Ishikawa (cell line): ENCODE measurements around the gene TIMP3.

Experiments used
- CEBPB ChIP-seq: IDR thresholded peaks from 2 replicates; pipeline ENCODE4 v1.6.1; 2012
- CREB1 ChIP-seq: IDR thresholded peaks from 2 replicates; pipeline ENCODE4 v1.6.1; 2012; ENCODE audit warnings: low read depth
- EGR1 ChIP-seq: IDR thresholded peaks from 2 replicates; pipeline ENCODE4 v1.6.1; 2012
- EP300 ChIP-seq: IDR thresholded peaks from 2 replicates; pipeline ENCODE4 v1.6.1; 2012; ENCODE audit warnings: borderline replicate concordance
- FOXM1 ChIP-seq: IDR thresholded peaks from 2 replicates; pipeline ENCODE4 v1.6.1; 2012; ENCODE audit warnings: low read depth, borderline replicate concordance
- MAX ChIP-seq: IDR thresholded peaks from 2 replicates; pipeline ENCODE4 v1.6.1; 2012
- NFIC ChIP-seq: IDR thresholded peaks from 2 replicates; pipeline ENCODE4 v1.6.1; 2012
- RAD21 ChIP-seq: IDR thresholded peaks from 2 replicates; pipeline ENCODE4 v1.6.1; 2012; ENCODE audit warnings: low read depth
- REST ChIP-seq: IDR thresholded peaks from 2 replicates; pipeline ENCODE4 v1.6.1; 2012; ENCODE audit warnings: low read depth, mild to moderate bottlenecking
- TAF1 ChIP-seq: IDR thresholded peaks from 2 replicates; pipeline ENCODE4 v1.6.1; 2012; ENCODE audit warnings: low read depth, mild to moderate bottlenecking
- TCF12 ChIP-seq: IDR thresholded peaks from 2 replicates; pipeline ENCODE4 v1.6.1; 2012; ENCODE audit warnings: low read depth
- TEAD4 ChIP-seq: IDR thresholded peaks from 2 replicates; pipeline ENCODE4 v1.6.1; 2012
- YY1 ChIP-seq: IDR thresholded peaks from 2 replicates; pipeline ENCODE4 v1.6.1; 2012; ENCODE audit warnings: low read depth
- TF ChIP-seq, protein P1 (sequence below): IDR thresholded peaks from 2 replicates; pipeline ENCODE4 v1.6.1; 2012

TIMP3 gene

DNA sequence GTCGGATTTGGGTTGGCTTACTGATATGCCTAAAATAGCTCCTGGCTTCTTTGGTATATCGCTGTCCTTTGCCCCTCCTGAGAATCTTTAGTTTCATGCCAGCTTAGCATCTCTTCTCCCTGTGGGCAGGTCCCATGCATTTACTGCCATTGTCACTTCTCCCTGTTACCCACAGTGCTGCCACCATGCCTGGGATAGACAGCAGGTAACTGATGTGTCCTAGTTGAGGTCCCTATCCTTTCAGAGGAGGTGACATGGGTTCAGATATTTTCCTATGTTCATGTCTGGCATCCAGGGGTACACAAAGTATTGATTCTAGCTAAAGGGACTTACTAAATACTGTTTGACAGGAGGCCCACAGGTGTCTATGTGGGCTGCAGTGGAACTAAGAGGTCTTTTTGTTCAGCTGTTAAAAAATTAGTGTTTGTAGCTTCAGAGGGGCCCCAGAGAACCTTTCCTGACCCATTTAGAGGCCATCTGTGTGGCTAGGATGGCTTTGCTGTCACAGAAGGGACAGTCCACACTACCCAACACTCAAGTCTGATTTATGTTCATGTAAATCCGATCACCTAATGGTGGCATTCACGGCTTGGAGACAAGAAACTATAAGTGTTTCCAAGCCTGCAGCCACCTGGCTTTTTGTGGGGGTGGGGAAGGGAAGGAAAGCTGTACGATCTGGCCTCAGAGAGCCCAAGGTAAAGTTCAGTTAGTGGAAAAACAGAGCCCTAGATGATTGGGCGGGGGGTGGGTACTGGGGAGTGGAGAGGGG is 8.5 kb downstream of the TIMP3 start:
- TF ChIP-seq TEAD4: no peak
- TF ChIP-seq NFIC: no peak
- TF ChIP-seq YY1: no peak
- no peak for TF ChIP-seq TCF12
- no peak for TF ChIP-seq FOXM1
- TF ChIP-seq MAX: no peak
- no peak for TF ChIP-seq REST
- no peak for TF ChIP-seq CEBPB
- no peak for TF ChIP-seq EP300

GRCh38 chr22:32810555-32811133 is 9.1 kb downstream of the TIMP3 start:
- TF ChIP-seq TCF12 (no peak), RAD21 (no peak), EP300 (no peak), MAX (no peak), CEBPB (peak; percentile 77), TEAD4 (no peak), NFIC (no peak), FOXM1 (no peak)
- TF ChIP-seq, protein P1, sequence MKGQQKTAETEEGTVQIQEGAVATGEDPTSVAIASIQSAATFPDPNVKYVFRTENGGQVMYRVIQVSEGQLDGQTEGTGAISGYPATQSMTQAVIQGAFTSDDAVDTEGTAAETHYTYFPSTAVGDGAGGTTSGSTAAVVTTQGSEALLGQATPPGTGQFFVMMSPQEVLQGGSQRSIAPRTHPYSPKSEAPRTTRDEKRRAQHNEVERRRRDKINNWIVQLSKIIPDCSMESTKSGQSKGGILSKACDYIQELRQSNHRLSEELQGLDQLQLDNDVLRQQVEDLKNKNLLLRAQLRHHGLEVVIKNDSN: no peak

DNA sequence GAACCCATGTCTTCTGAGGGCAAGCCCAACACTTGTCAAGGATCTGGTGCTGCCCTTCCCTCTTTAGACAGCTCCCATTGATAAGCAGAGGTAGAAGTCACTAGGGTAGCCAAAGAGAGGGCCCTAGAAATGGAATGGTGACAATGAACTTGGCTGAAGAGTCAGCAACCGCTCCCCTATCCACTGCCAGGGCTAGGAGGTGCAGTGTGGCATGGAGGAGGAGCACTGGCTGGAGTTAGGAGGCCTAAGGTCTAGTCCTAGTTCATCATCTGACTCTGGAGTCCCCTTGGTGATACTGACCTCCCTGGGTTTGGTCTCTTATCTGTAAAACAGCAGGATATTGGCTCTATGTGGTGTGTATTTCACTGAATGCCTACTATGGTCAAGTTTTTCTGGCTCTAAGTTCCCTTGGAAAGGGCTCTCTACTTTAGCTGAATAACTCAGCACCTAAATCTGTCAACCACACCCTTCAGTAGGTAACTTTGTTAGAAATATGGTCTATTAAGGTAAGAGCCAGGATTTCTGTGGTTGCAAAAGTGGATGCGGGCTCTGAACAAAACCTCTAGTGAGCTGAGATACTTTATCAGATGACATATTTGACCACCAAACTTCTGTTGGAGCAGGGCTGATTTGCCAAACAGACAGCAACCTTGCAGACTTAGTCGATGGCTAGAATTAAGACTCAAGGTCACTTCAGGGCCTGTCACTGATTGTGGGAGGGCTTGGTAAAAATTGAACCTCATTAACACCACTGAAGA is 10.5 kb downstream of the TIMP3 start:
- TF ChIP-seq TCF12: no peak
- TF ChIP-seq NFIC: no peak
- no peak for TF ChIP-seq RAD21
- TF ChIP-seq TAF1: no peak
- TF ChIP-seq TEAD4: no peak
- TF ChIP-seq FOXM1: no peak
- no peak for TF ChIP-seq EGR1
- TF ChIP-seq YY1: no peak
- TF ChIP-seq CREB1: no peak
- no peak for TF ChIP-seq REST
- TF ChIP-seq MAX: no peak
- TF ChIP-seq, protein P1: no peak

GRCh38 chr22:32814285-32814860 is 12.9 kb downstream of the TIMP3 start:
- TF ChIP-seq FOXM1 (no peak), MAX (no peak), TEAD4 (no peak)

DNA sequence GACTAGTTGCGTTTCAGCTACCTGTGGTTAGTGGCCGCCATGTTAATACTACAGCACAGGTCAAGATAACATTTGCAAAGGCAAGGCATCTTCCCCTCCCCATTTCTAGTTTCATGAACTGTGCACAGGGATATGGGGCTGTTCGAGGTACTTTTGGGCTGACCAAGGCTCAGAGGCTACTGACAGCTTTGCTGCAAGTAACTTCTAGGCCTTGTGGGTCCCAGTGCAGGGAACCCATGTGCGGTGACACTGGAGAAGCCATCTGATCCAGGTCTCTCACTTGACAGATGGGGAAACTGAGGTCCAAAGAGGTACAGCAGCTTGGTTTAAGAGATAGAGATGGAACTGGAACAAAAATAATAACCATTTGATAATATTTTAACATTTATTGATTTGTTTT is 13.6 kb downstream of the TIMP3 start:
- no peak for TF ChIP-seq TCF12
- TF ChIP-seq RAD21: no peak
- no peak for TF ChIP-seq CEBPB
- no peak for TF ChIP-seq NFIC
- TF ChIP-seq FOXM1: no peak
- TF ChIP-seq REST: no peak
- TF ChIP-seq, protein P1: no peak
- TF ChIP-seq YY1: no peak
- TF ChIP-seq TAF1: no peak
